HepG2 (cell line): ENCODE results near the gene MIA2. TPM values are rescaled to one million over a fixed set of nuclear protein-coding genes. Genes with fewer than 3 reads are reported as not detected.

ENCODE experiments used
- ATM ChIP-seq: fragments of 450-650 bp; IDR thresholded peaks from 2 replicates; pipeline ENCODE4 v1.7.1; 2017; ENCODE audit warnings: mild to moderate bottlenecking, borderline replicate concordance
- EHMT2 ChIP-seq: fragments of 200-600 bp; sonication (generic); IDR thresholded peaks from 2 replicates; pipeline ENCODE4 v1.7.0; 2017; ENCODE audit warnings: antibody characterized with exemption, low read depth, low read length, borderline replicate concordance
- HIVEP1 ChIP-seq: sonication (generic); formaldehyde crosslinking; IDR thresholded peaks from 2 replicates; pipeline ENCODE4 v1.4.0; 2020; ENCODE audit warnings: mild to moderate bottlenecking, missing genetic modification reagents
- MBD4 ChIP-seq: IDR thresholded peaks from 2 replicates; pipeline ENCODE4 v1.6.1; 2012; ENCODE audit warnings: low read length, inconsistent platforms, borderline replicate concordance
- MED1 ChIP-seq: sonication (generic); formaldehyde crosslinking; IDR thresholded peaks from 2 replicates; pipeline ENCODE4 v1.4.0; 2020; ENCODE audit warnings: missing genetic modification reagents
- RXRB ChIP-seq: IDR thresholded peaks from 2 replicates; pipeline ENCODE4 v1.6.1; 2016; ENCODE audit warnings: borderline replicate concordance, missing genetic modification reagents, missing compliant biosample characterization
- SALL2 ChIP-seq: sonication (generic); formaldehyde crosslinking; IDR thresholded peaks from 2 replicates; pipeline ENCODE4 v1.8.1; 2023; ENCODE audit warnings: mild to moderate bottlenecking, missing genetic modification reagents, inconsistent platforms
- ZKSCAN8 ChIP-seq: IDR thresholded peaks from 2 replicates; pipeline ENCODE4 v1.6.1; 2016; ENCODE audit warnings: borderline replicate concordance, missing genetic modification reagents, missing compliant biosample characterization
- ZMYM2 ChIP-seq: sonication (generic); formaldehyde crosslinking; IDR thresholded peaks from 2 replicates; pipeline ENCODE4 v1.8.0; 2022; ENCODE audit warnings: mild to moderate bottlenecking, missing genetic modification reagents
- ZNF264 ChIP-seq: sonication (generic); formaldehyde crosslinking; IDR thresholded peaks from 2 replicates; pipeline ENCODE4 v1.4.0; 2020; ENCODE audit warnings: missing genetic modification reagents
- ZNF510 ChIP-seq: sonication (generic); formaldehyde crosslinking; IDR thresholded peaks from 2 replicates; pipeline ENCODE4 v1.4.0; 2020; ENCODE audit warnings: low read depth, mild to moderate bottlenecking, missing genetic modification reagents
- ZNF598 ChIP-seq: sonication (generic); formaldehyde crosslinking; IDR thresholded peaks from 2 replicates; pipeline ENCODE4 v1.5.1; 2020; ENCODE audit warnings: mild to moderate bottlenecking, missing genetic modification reagents, borderline replicate concordance
- ZNF746 ChIP-seq: sonication (generic); formaldehyde crosslinking; IDR thresholded peaks from 2 replicates; pipeline ENCODE4 v1.8.0; 2022; ENCODE audit warnings: mild to moderate bottlenecking, missing genetic modification reagents
- polyA plus RNA-seq, 8 experiments: library from polyadenylated mRNA; depleted of rRNA in 3 of 8; stranded (reverse) in 7 of 8; unstranded in 1 of 8; fragments of >200 nt; fragmentation: Illumina TruSeq in 4 of 8; extraction: Trizol in 4 of 8; gene quantifications; 2 replicates each; pipeline versions ENCODE4 v1.2.1 to v1.2.3, GENCODE V29; 2011 to 2016; ENCODE audit warnings: low read depth in 4 of 8, missing spikeins in 1 of 8, mixed read lengths in 1 of 8; ENCODE audit not compliant: insufficient read depth in 1 of 8
- total RNA-seq, 5 experiments: library from RNA; depleted of rRNA; stranded (reverse); fragments of >200 nt; fragmentation: Illumina TruSeq; extraction: Trizol; gene quantifications; 2 replicates each; pipeline ENCODE4 v1.2.3, GENCODE V29; 2016; ENCODE audit warnings: low read depth in 1 of 5
- TF ChIP-seq, protein P1 (sequence below): sonication (generic); formaldehyde crosslinking; conservative IDR thresholded peaks from 2 replicates; pipeline ENCODE4 v1.4.0; 2020; ENCODE audit warnings: mild to moderate bottlenecking, missing genetic modification reagents, moderate library complexity
- TF ChIP-seq, protein P2 (sequence below): sonication (generic); formaldehyde crosslinking; IDR thresholded peaks from 2 replicates; pipeline ENCODE4 v1.8.0; 2022; ENCODE audit warnings: mild to moderate bottlenecking, missing genetic modification reagents, moderate library complexity
- TF ChIP-seq, protein P3 (sequence below): sonication (generic); formaldehyde crosslinking; IDR thresholded peaks from 2 replicates; pipeline ENCODE4 v1.5.1; 2020; ENCODE audit warnings: mild to moderate bottlenecking, missing genetic modification reagents, moderate library complexity
- TF ChIP-seq, protein P4 (sequence below): sonication (generic); formaldehyde crosslinking; IDR thresholded peaks from 2 replicates; pipeline ENCODE4 v1.5.0; 2020; ENCODE audit warnings: mild to moderate bottlenecking, missing genetic modification reagents, borderline replicate concordance

MIA2 gene
- total and polyA plus RNA-seq, 2 of the 13 experiments (the other 11 are each of a cell fraction or from before 2014, with no cell fraction given): 134 to 158 TPM

- TF ChIP-seq, protein P1, sequence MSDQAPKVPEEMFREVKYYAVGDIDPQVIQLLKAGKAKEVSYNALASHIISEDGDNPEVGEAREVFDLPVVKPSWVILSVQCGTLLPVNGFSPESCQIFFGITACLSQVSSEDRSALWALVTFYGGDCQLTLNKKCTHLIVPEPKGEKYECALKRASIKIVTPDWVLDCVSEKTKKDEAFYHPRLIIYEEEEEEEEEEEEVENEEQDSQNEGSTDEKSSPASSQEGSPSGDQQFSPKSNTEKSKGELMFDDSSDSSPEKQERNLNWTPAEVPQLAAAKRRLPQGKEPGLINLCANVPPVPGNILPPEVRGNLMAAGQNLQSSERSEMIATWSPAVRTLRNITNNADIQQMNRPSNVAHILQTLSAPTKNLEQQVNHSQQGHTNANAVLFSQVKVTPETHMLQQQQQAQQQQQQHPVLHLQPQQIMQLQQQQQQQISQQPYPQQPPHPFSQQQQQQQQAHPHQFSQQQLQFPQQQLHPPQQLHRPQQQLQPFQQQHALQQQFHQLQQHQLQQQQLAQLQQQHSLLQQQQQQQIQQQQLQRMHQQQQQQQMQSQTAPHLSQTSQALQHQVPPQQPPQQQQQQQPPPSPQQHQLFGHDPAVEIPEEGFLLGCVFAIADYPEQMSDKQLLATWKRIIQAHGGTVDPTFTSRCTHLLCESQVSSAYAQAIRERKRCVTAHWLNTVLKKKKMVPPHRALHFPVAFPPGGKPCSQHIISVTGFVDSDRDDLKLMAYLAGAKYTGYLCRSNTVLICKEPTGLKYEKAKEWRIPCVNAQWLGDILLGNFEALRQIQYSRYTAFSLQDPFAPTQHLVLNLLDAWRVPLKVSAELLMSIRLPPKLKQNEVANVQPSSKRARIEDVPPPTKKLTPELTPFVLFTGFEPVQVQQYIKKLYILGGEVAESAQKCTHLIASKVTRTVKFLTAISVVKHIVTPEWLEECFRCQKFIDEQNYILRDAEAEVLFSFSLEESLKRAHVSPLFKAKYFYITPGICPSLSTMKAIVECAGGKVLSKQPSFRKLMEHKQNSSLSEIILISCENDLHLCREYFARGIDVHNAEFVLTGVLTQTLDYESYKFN (CRISPR knock-in tag): peak; percentile 20
- no peak for TF ChIP-seq ZNF510 (CRISPR knock-in tag)
- TF ChIP-seq ZMYM2 (CRISPR knock-in tag): no peak
- TF ChIP-seq ZKSCAN8 (CRISPR knock-in tag): no peak
- 0 out of 2 replicates have a peak, but pooled peaks have one; percentile 11 for TF ChIP-seq HIVEP1 (CRISPR knock-in tag)
- TF ChIP-seq SALL2 (CRISPR knock-in tag): no peak
- TF ChIP-seq, protein P2, sequence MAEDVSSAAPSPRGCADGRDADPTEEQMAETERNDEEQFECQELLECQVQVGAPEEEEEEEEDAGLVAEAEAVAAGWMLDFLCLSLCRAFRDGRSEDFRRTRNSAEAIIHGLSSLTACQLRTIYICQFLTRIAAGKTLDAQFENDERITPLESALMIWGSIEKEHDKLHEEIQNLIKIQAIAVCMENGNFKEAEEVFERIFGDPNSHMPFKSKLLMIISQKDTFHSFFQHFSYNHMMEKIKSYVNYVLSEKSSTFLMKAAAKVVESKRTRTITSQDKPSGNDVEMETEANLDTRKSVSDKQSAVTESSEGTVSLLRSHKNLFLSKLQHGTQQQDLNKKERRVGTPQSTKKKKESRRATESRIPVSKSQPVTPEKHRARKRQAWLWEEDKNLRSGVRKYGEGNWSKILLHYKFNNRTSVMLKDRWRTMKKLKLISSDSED (CRISPR knock-in tag): no peak
- no peak for TF ChIP-seq RXRB (CRISPR knock-in tag)
- TF ChIP-seq, protein P3, sequence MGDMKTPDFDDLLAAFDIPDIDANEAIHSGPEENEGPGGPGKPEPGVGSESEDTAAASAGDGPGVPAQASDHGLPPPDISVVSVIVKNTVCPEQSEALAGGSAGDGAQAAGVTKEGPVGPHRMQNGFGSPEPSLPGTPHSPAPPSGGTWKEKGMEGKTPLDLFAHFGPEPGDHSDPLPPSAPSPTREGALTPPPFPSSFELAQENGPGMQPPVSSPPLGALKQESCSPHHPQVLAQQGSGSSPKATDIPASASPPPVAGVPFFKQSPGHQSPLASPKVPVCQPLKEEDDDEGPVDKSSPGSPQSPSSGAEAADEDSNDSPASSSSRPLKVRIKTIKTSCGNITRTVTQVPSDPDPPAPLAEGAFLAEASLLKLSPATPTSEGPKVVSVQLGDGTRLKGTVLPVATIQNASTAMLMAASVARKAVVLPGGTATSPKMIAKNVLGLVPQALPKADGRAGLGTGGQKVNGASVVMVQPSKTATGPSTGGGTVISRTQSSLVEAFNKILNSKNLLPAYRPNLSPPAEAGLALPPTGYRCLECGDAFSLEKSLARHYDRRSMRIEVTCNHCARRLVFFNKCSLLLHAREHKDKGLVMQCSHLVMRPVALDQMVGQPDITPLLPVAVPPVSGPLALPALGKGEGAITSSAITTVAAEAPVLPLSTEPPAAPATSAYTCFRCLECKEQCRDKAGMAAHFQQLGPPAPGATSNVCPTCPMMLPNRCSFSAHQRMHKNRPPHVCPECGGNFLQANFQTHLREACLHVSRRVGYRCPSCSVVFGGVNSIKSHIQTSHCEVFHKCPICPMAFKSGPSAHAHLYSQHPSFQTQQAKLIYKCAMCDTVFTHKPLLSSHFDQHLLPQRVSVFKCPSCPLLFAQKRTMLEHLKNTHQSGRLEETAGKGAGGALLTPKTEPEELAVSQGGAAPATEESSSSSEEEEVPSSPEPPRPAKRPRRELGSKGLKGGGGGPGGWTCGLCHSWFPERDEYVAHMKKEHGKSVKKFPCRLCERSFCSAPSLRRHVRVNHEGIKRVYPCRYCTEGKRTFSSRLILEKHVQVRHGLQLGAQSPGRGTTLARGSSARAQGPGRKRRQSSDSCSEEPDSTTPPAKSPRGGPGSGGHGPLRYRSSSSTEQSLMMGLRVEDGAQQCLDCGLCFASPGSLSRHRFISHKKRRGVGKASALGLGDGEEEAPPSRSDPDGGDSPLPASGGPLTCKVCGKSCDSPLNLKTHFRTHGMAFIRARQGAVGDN (CRISPR knock-in tag): peak; percentile 46
- 0 out of 2 replicates have a peak, but pooled peaks have one; percentile 16 for TF ChIP-seq ZNF598
- TF ChIP-seq ZNF264 (CRISPR knock-in tag): no peak
- no peak for TF ChIP-seq ATM
- no peak for TF ChIP-seq MBD4
- TF ChIP-seq MED1 (CRISPR knock-in tag): 0 out of 2 replicates have a peak, but pooled peaks have one; percentile 17
- peak; percentile 33; the same call in 1 of the 2 replicates for TF ChIP-seq EHMT2
- TF ChIP-seq, protein P4, sequence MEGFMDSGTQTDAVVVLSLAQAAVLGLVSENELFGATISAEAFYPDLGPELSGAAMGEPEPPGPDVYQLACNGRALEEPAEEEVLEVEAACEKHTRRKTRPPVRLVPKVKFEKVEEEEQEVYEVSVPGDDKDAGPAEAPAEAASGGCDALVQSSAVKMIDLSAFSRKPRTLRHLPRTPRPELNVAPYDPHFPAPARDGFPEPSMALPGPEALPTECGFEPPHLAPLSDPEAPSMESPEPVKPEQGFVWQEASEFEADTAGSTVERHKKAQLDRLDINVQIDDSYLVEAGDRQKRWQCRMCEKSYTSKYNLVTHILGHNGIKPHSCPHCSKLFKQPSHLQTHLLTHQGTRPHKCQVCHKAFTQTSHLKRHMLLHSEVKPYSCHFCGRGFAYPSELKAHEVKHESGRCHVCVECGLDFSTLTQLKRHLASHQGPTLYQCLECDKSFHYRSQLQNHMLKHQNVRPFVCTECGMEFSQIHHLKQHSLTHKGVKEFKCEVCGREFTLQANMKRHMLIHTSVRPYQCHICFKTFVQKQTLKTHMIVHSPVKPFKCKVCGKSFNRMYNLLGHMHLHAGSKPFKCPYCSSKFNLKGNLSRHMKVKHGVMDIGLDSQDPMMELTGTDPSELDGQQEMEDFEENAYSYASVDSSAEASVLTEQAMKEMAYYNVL (CRISPR knock-in tag): peak; percentile 23; the same call in 1 of the 2 replicates
- TF ChIP-seq ZNF746: no peak
Observed at GRCh38 chr14:39203659-39204606, 29.8 kb upstream of the MIA2 start (continued).
